Measurements from ENCODE around the gene ADGRB3. TPM values are rescaled to one million over a fixed set of nuclear protein-coding genes. Genes with fewer than 3 reads are reported as not detected.
"Not testable (repeated sequence)": the region's sequence is repeated elsewhere in the genome, so short reads cannot be mapped to it uniquely, and the experiment has no call there.

The ADGRB3 gene
- total RNA-seq, 1 donor from 2014 or later, result 2.0 TPM

- peak; percentile 79 for DNase-seq (ENCODE audit: low spot score)
Observed at GRCh38 chr6:69232911-69233448, 597.9 kb downstream of the ADGRB3 start.

GRCh38 chr6:69238067-69238466, 603.0 kb downstream of the ADGRB3 start:
- no peak for DNase-seq (ENCODE audit: low spot score)

- no peak for DNase-seq (ENCODE audit: low spot score)
Observed at GRCh38 chr6:69246983-69247382, 611.9 kb downstream of the ADGRB3 start.

GRCh38 chr6:69261010-69261409, 625.9 kb downstream of the ADGRB3 start:
- no peak for DNase-seq (ENCODE audit: low spot score)

GRCh38 chr6:69263297-69263696, 628.2 kb downstream of the ADGRB3 start:
- DNase-seq (ENCODE audit: low spot score), result no peak

GRCh38 chr6:69265090-69265489, 630.0 kb downstream of the ADGRB3 start:
- DNase-seq (ENCODE audit: low spot score), result no peak

- no peak for DNase-seq (ENCODE audit: low spot score)
Observed at GRCh38 chr6:69265706-69266105, 630.6 kb downstream of the ADGRB3 start.

- DNase-seq (ENCODE audit: low spot score), result no peak
Observed at GRCh38 chr6:69276204-69276603, 641.1 kb downstream of the ADGRB3 start.

- DNase-seq (ENCODE audit: low spot score), result no peak
Observed at GRCh38 chr6:69279805-69280204, 644.7 kb downstream of the ADGRB3 start.

- no peak for DNase-seq (ENCODE audit: low spot score)
Observed at GRCh38 chr6:69280858-69281257, 645.8 kb downstream of the ADGRB3 start.

GRCh38 chr6:69284176-69284730, 649.2 kb downstream of the ADGRB3 start:
- no peak for DNase-seq (ENCODE audit: low spot score)

GRCh38 chr6:69285054-69285453, 650.0 kb downstream of the ADGRB3 start:
- no peak for DNase-seq (ENCODE audit: low spot score)

- DNase-seq (ENCODE audit: low spot score), result no peak
Observed at GRCh38 chr6:69286331-69286730, 651.2 kb downstream of the ADGRB3 start.

GRCh38 chr6:69288198-69288597, 653.1 kb downstream of the ADGRB3 start:
- DNase-seq (ENCODE audit: low spot score), result not testable (repeated sequence)

GRCh38 chr6:69289689-69290495, 654.8 kb downstream of the ADGRB3 start:
- no peak for DNase-seq (ENCODE audit: low spot score)

GRCh38 chr6:69293471-69293870, 658.4 kb downstream of the ADGRB3 start:
- no peak for DNase-seq (ENCODE audit: low spot score)

GRCh38 chr6:69294407-69294806, 659.3 kb downstream of the ADGRB3 start:
- no peak for DNase-seq (ENCODE audit: low spot score)

- DNase-seq (ENCODE audit: low spot score), result no peak
Observed at GRCh38 chr6:69294862-69295261, 659.8 kb downstream of the ADGRB3 start.

- no peak for DNase-seq (ENCODE audit: low spot score)
Observed at GRCh38 chr6:69303382-69303781, 668.3 kb downstream of the ADGRB3 start.

GRCh38 chr6:69305456-69305855, 670.4 kb downstream of the ADGRB3 start:
- no peak for DNase-seq (ENCODE audit: low spot score)

- DNase-seq (ENCODE audit: low spot score), result no peak
Observed at GRCh38 chr6:69308584-69308983, 673.5 kb downstream of the ADGRB3 start.

- DNase-seq (ENCODE audit: low spot score), result no peak
Observed at GRCh38 chr6:69311888-69312287, 676.8 kb downstream of the ADGRB3 start.

GRCh38 chr6:69314001-69314400, 678.9 kb downstream of the ADGRB3 start:
- DNase-seq (ENCODE audit: low spot score), result no peak

Measured in mucosa of gallbladder (tissue), 1 donor.